GM12878 (cell line): ENCODE measurements around the gene TGM6. TPM values are rescaled to one million over a fixed set of nuclear protein-coding genes. Genes with fewer than 3 reads are reported as not detected.

Experiments used
- ATAC-seq: fragments of 200-7000 bp; cut with Tn5 transposase; 3 replicates; pipeline ENCODE4 v1.9.1; 2020; ENCODE audit warnings: mild to moderate bottlenecking, moderate library complexity
- BruUV-seq: library from RNA; stranded (reverse); fragments of 400-500 nt; replicated peaks from 2 replicates; lab custom pipeline; 2021; lab: Mats Ljungman, UMichigan
- CTCF ChIA-PET: fragments of 300-600 bp; sonication (Branson Sonifier 250); formaldehyde crosslinking; extraction: SDS; loops from one replicate; lab custom pipeline; 2021; ENCODE audit warnings: inconsistent platforms; lab: Yijun Ruan, JAX
- POLR2A ChIA-PET: fragments of 350-600 bp; formaldehyde crosslinking; extraction: SDS; loops from one replicate; lab custom pipeline; 2021; ENCODE audit warnings: inconsistent platforms; lab: Charles Lee
- RAD21 ChIA-PET: fragments of 300-600 bp; sonication (Branson Sonifier 250); formaldehyde crosslinking; loops from one replicate; lab custom pipeline; 2023; ENCODE audit warnings: antibody characterized with exemption; ENCODE audit not compliant: unreplicated experiment; lab: Charles Lee
- SMC1A ChIA-PET: fragments of 300-600 bp; sonication (Branson Sonifier 250); formaldehyde crosslinking; loops from one replicate; lab custom pipeline; 2023; ENCODE audit not compliant: unreplicated experiment, uncharacterized antibody; lab: Charles Lee
- DNase-seq: peaks from one replicate; pipeline ENCODE4 v3.0.0-alpha.2; 2011; ENCODE audit warnings: low read depth, low spot score
- FAIRE-seq: peaks from 3 replicates; lab custom pipeline; 2011; peaks lifted over from hg19 to GRCh38; lab: Jason Lieb, UNC
- H2AFZ ChIP-seq: 2 replicates; pipeline ENCODE4 v1.6.0; 2011; ENCODE audit warnings: low read depth, low read length, control low read depth; ENCODE audit not compliant: control insufficient read depth
- H3K27ac ChIP-seq: 2 replicates; pipeline ENCODE4 v1.5.1; 2011; ENCODE audit warnings: control low read depth; ENCODE audit not compliant: control insufficient read depth, insufficient read depth
- H3K27me3 ChIP-seq, 2 experiments: replicated peaks in 1 of 2; 2 replicates each; pipeline versions ENCODE4 v1.6.0 to v1.6.1; 2011; ENCODE audit warnings: low read length in 1 of 2; ENCODE audit not compliant: control insufficient read depth in 2 of 2, insufficient read depth in 2 of 2
- H3K36me3 ChIP-seq, 2 experiments: 2 replicates each; pipeline ENCODE4 v1.5.1; 2011; ENCODE audit warnings: low read length in 1 of 2; ENCODE audit not compliant: control insufficient read depth in 2 of 2, insufficient read depth in 2 of 2
- H3K4me1 ChIP-seq: 2 replicates; pipeline ENCODE4 v1.6.1; 2011; ENCODE audit warnings: mild to moderate bottlenecking, low read length, moderate library complexity, mixed read lengths; ENCODE audit not compliant: control insufficient read depth, insufficient read depth
- H3K4me2 ChIP-seq: 2 replicates; pipeline ENCODE4 v1.6.0; 2011; ENCODE audit warnings: control low read depth; ENCODE audit not compliant: control insufficient read depth, insufficient read depth
- H3K4me3 ChIP-seq: fragments of 200-600 bp; sonication (generic); 2 replicates; pipeline ENCODE4 v1.5.1; 2016
- H3K79me2 ChIP-seq: 2 replicates; pipeline ENCODE4 v1.6.0; 2011; ENCODE audit warnings: low read length; ENCODE audit not compliant: control insufficient read depth, insufficient read depth
- H3K9ac ChIP-seq: 2 replicates; pipeline ENCODE4 v1.8.0; 2011; ENCODE audit warnings: low read length, control low read depth, mixed read lengths; ENCODE audit not compliant: control insufficient read depth, insufficient read depth
- H3K9me3 ChIP-seq: replicated peaks from 3 replicates; pipeline ENCODE4 v1.5.1; 2011; ENCODE audit warnings: mild to moderate bottlenecking, low read length; ENCODE audit not compliant: control insufficient read depth, insufficient read depth
- H4K20me1 ChIP-seq: 2 replicates; pipeline ENCODE4 v1.6.0; 2011; ENCODE audit not compliant: control insufficient read depth, insufficient read depth
- ASH2L ChIP-seq: fragments of 300-600, 200-600 bp; sonication (generic); IDR thresholded peaks from 2 replicates; pipeline ENCODE4 v1.6.1; 2017; ENCODE audit warnings: low read depth, mild to moderate bottlenecking, borderline replicate concordance
- ATF2 ChIP-seq: IDR thresholded peaks from 2 replicates; pipeline ENCODE4 v1.6.1; 2012; ENCODE audit warnings: low read length, inconsistent platforms
- GATAD2B ChIP-seq: fragments of 450-650 bp; conservative IDR thresholded peaks from 2 replicates; pipeline ENCODE4 v1.6.1; 2017; ENCODE audit warnings: low read depth, mild to moderate bottlenecking, moderate library complexity
- NR2C2 ChIP-seq: IDR thresholded peaks from 2 replicates; pipeline ENCODE4 v1.6.1; 2011; ENCODE audit warnings: borderline replicate concordance, low read depth; ENCODE audit not compliant: control insufficient read depth, insufficient read length
- PAX8 ChIP-seq: fragments of 450-650 bp; IDR thresholded peaks from 2 replicates; pipeline ENCODE4 v1.6.1; 2017; ENCODE audit warnings: mild to moderate bottlenecking, moderate library complexity
- PKNOX1 ChIP-seq: fragments of 450-650 bp; IDR thresholded peaks from 2 replicates; pipeline ENCODE4 v1.6.1; 2016; ENCODE audit warnings: mild to moderate bottlenecking
- POU2F2 ChIP-seq: IDR thresholded peaks from 3 replicates; pipeline ENCODE4 v1.6.1; 2011; ENCODE audit warnings: low read depth, mild to moderate bottlenecking, low read length, borderline replicate concordance
- RAD51 ChIP-seq: fragments of 450-650 bp; IDR thresholded peaks from 2 replicates; pipeline ENCODE4 v1.6.1; 2016; ENCODE audit warnings: moderate library complexity, mild to moderate bottlenecking, inconsistent platforms
- SIN3A ChIP-seq: IDR thresholded peaks from 2 replicates; pipeline ENCODE4 v1.6.1; 2012; ENCODE audit warnings: low read depth, low read length, improper control_type of control experiment
- SIX5 ChIP-seq: IDR thresholded peaks from 2 replicates; pipeline ENCODE4 v1.6.1; 2011; ENCODE audit warnings: mild to moderate bottlenecking, low read depth, low read length, moderate library complexity; ENCODE audit not compliant: severe bottlenecking
- SREBF1 ChIP-seq: IDR thresholded peaks from 2 replicates; pipeline ENCODE4 v1.6.1; 2012; ENCODE audit warnings: mild to moderate bottlenecking, low read length
- ZNF274 ChIP-seq: IDR thresholded peaks from one replicate; pipeline ENCODE4 v1.8.0; 2011; ENCODE audit not compliant: insufficient read length, insufficient read depth
- ZNF622 ChIP-seq: fragments of 450-650 bp; IDR thresholded peaks from 2 replicates; pipeline ENCODE4 v1.6.1; 2017; ENCODE audit warnings: mild to moderate bottlenecking, inconsistent platforms
- WGBS: methylation state at CpG from one replicate; pipeline ENCODE4 v1.1.6; 2016; ENCODE audit warnings: low lambda C conversion rate; ENCODE audit not compliant: insufficient replicate concordance, insufficient coverage; ENCODE audit errors: missing lambda C conversion rate; 5-methylcytosine and 5-hydroxymethylcytosine counted together
- in situ Hi-C: fragments of 300-500 bp; cut with MboI; formaldehyde crosslinking; loops from 9 replicates; pipeline ENCODE4 v1.14.3; 2018; ENCODE audit warnings: mixed read lengths
- intact Hi-C: fragments of 100-400 bp; cut with micrococcal nuclease; formaldehyde crosslinking; loops from one replicate; pipeline ENCODE4 v1.14.2; 2022; ENCODE audit not compliant: unreplicated experiment
- polyA plus RNA-seq, 11 experiments: library from polyadenylated mRNA; depleted of rRNA in 4 of 11; unstranded in 6 of 11; stranded (reverse) in 5 of 11; fragments of >200 nt; fragmentation: Nextera tagmentation in 4 of 11; fragmentation: Illumina TruSeq in 1 of 11; extraction: Ambion mirVana in 4 of 11; extraction: Trizol in 1 of 11; gene quantifications; 1 replicate in 1 of 11; 2 replicates in 10 of 11; pipeline versions ENCODE4 v1.2.1 to v1.2.3, GENCODE V29; 2011 to 2016; ENCODE audit warnings: inconsistent platforms in 2 of 11, missing spikeins in 2 of 11, low read depth in 1 of 11
- small RNA-seq: library from RNA; depleted of rRNA; stranded (forward); fragments of <200 nt; gene quantifications from one replicate; pipeline ENCODE3, GENCODE V24; 2014
- total RNA-seq, 4 experiments: library from RNA; depleted of rRNA in 3 of 4; stranded (reverse); fragments of >200 nt in 3 of 4; fragmentation: Illumina TruSeq in 1 of 4; extraction: Trizol in 1 of 4; gene quantifications; 2 replicates each; pipeline versions ENCODE4 v1.2.1 to v1.2.3, GENCODE V29; 2013 to 2021

The TGM6 gene
- total and polyA plus RNA-seq, 10 of the 15 experiments (the other 5 are each of a cell fraction or from before 2014, with no cell fraction given): not detected

GRCh38 chr20:2480381-2480780, 99.7 kb downstream of the TGM6 start:
- ATAC-seq: no peak
- CTCF ChIA-PET: interaction anchor here (1.3 kb wide), 2 partner anchors 9 to 10 kb away, joined by 3 to 4 read pairs; partner anchors contain the start of gene SNRPB
- intact Hi-C loops: no loop called here
- RAD21 ChIA-PET: no interaction called here
- TF ChIP-seq ATF2 (no peak), SREBF1 (no peak), SIX5 (no peak), RAD51 (no peak), SIN3A (no peak), POU2F2 (no peak), ZNF274 (no peak), ZNF622 (no peak), PKNOX1 (no peak), ASH2L (no peak), PAX8 (no peak), NR2C2 (no peak), GATAD2B (no peak)
- no peaks in the 10 kb centered on the region for H3K4me1 ChIP-seq
- no peak overlapping the region for H3K9ac ChIP-seq
- SMC1A ChIA-PET: no interaction called here
- H2AFZ ChIP-seq: no peak overlapping the region
- H3K79me2 ChIP-seq: no peaks in the 10 kb centered on the region
- no peak overlapping the region for H3K27ac ChIP-seq
- no peak overlapping the region for H3K4me3 ChIP-seq
- 91% methylated on average over 2 of the region's 2 CpGs for WGBS
- no peak overlapping the region for H3K4me2 ChIP-seq
- peaks cover 7 to 20% of the 10 kb centered on the region in 2 experiments for H3K36me3 ChIP-seq
- in situ Hi-C loops: no loop called here
- H3K9me3 ChIP-seq: no peaks in the 10 kb centered on the region
- no peak for FAIRE-seq
- DNase-seq: no peak
- POLR2A ChIA-PET: interaction anchor here (1.5 kb wide), 1 partner anchor 9 kb away, joined by 3 read pairs; no protein-coding TSS in a partner anchor
- no TSS peak for BruUV-seq
- H4K20me1 ChIP-seq: no peaks in the 10 kb centered on the region
- no peaks in the 10 kb centered on the region for H3K27me3 ChIP-seq

Small RNAs within 50 kb of the gene (small RNA-seq; reads per million reads assigned to genes)
- not detected for gene RF00019

Other genes with a start within 250 kb of the TGM6 start
- not detected in 2 replicates for gene TGM3, start 84.9 kb upstream of the TGM6 start, total RNA-seq (2014; rRNA removed)
- gene TGM3, start 84.9 kb upstream of the TGM6 start, total RNA-seq (2014; rRNA removed; fragmentation: Illumina TruSeq; extraction: Trizol): not detected in 2 replicates
- gene TGM3, start 84.9 kb upstream of the TGM6 start, total RNA-seq (2021): not detected in 2 replicates
- gene TGM3, start 84.9 kb upstream of the TGM6 start, polyA plus RNA-seq (2011; rRNA removed): not detected in 2 replicates
- not detected in 2 replicates for gene TGM3, start 84.9 kb upstream of the TGM6 start, polyA plus RNA-seq (2014; fragmentation: Illumina TruSeq; extraction: Trizol)
- gene TGM3, start 84.9 kb upstream of the TGM6 start, polyA plus RNA-seq (2014; fragmentation: Nextera tagmentation; extraction: Ambion mirVana): not detected
- not detected in 2 replicates for gene TGM3, start 84.9 kb upstream of the TGM6 start, polyA plus RNA-seq (2014; rRNA removed)
- gene TGM3, start 84.9 kb upstream of the TGM6 start, polyA plus RNA-seq (2016; fragmentation: Nextera tagmentation; extraction: Ambion mirVana): not detected
- gene SNRPB, start 89.9 kb downstream of the TGM6 start, total RNA-seq (2014; rRNA removed): 493 and 522 TPM in 2 replicates
- gene SNRPB, start 89.9 kb downstream of the TGM6 start, total RNA-seq (2014; rRNA removed; fragmentation: Illumina TruSeq; extraction: Trizol): 247 and 263 TPM in 2 replicates
- gene SNRPB, start 89.9 kb downstream of the TGM6 start, total RNA-seq (2021): 429 and 437 TPM in 2 replicates
- gene SNRPB, start 89.9 kb downstream of the TGM6 start, polyA plus RNA-seq (2011; rRNA removed): 181 and 303 TPM in 2 replicates
- gene SNRPB, start 89.9 kb downstream of the TGM6 start, polyA plus RNA-seq (2014; fragmentation: Illumina TruSeq; extraction: Trizol): 86.2 and 193 TPM in 2 replicates
- 100 to 1,000 TPM in 1 of 2 experiments, 10 to 100 TPM in 1; 15.0 to 108 TPM for gene SNRPB, start 89.9 kb downstream of the TGM6 start, polyA plus RNA-seq (2014; fragmentation: Nextera tagmentation; extraction: Ambion mirVana)
- gene SNRPB, start 89.9 kb downstream of the TGM6 start, polyA plus RNA-seq (2014; rRNA removed): 593 TPM in 2 replicates
- gene SNRPB, start 89.9 kb downstream of the TGM6 start, polyA plus RNA-seq (2016; fragmentation: Nextera tagmentation; extraction: Ambion mirVana): 100 to 1,000 TPM; 555 to 571 TPM
- gene ZNF343, start 128.0 kb downstream of the TGM6 start, total RNA-seq (2014; rRNA removed): 8.0 and 8.2 TPM in 2 replicates
- 9.8 and 10.0 TPM in 2 replicates for gene ZNF343, start 128.0 kb downstream of the TGM6 start, total RNA-seq (2014; rRNA removed; fragmentation: Illumina TruSeq; extraction: Trizol)
- gene ZNF343, start 128.0 kb downstream of the TGM6 start, total RNA-seq (2021): 9.4 and 10.3 TPM in 2 replicates
- 10.9 and 11.1 TPM in 2 replicates for gene ZNF343, start 128.0 kb downstream of the TGM6 start, polyA plus RNA-seq (2011; rRNA removed)
- gene ZNF343, start 128.0 kb downstream of the TGM6 start, polyA plus RNA-seq (2014; fragmentation: Illumina TruSeq; extraction: Trizol): 9.9 and 17.7 TPM in 2 replicates
- gene ZNF343, start 128.0 kb downstream of the TGM6 start, polyA plus RNA-seq (2014; fragmentation: Nextera tagmentation; extraction: Ambion mirVana): 1 to 10 TPM; 1.3 to 3.3 TPM
- 8.3 and 8.7 TPM in 2 replicates for gene ZNF343, start 128.0 kb downstream of the TGM6 start, polyA plus RNA-seq (2014; rRNA removed)
- 10 to 100 TPM in 1 of 2 experiments, 1 to 10 TPM in 1; 8.0 to 10.9 TPM for gene ZNF343, start 128.0 kb downstream of the TGM6 start, polyA plus RNA-seq (2016; fragmentation: Nextera tagmentation; extraction: Ambion mirVana)
- gene TMC2, start 155.7 kb downstream of the TGM6 start, total RNA-seq (2014; rRNA removed): not detected in 2 replicates
- gene TMC2, start 155.7 kb downstream of the TGM6 start, total RNA-seq (2014; rRNA removed; fragmentation: Illumina TruSeq; extraction: Trizol): not detected in 2 replicates
- not detected in 2 replicates for gene TMC2, start 155.7 kb downstream of the TGM6 start, total RNA-seq (2021)
- not detected in 2 replicates for gene TMC2, start 155.7 kb downstream of the TGM6 start, polyA plus RNA-seq (2011; rRNA removed)
- not detected in 2 replicates for gene TMC2, start 155.7 kb downstream of the TGM6 start, polyA plus RNA-seq (2014; fragmentation: Illumina TruSeq; extraction: Trizol)
- gene TMC2, start 155.7 kb downstream of the TGM6 start, polyA plus RNA-seq (2014; fragmentation: Nextera tagmentation; extraction: Ambion mirVana): under 1 TPM in 1 of 2 experiments, not detected in 1; 0.08 TPM
- not detected in 2 replicates for gene TMC2, start 155.7 kb downstream of the TGM6 start, polyA plus RNA-seq (2014; rRNA removed)
- gene TMC2, start 155.7 kb downstream of the TGM6 start, polyA plus RNA-seq (2016; fragmentation: Nextera tagmentation; extraction: Ambion mirVana): not detected